ENCODE data around the gene SPDYE5.
A peak's percentile ranks its signal among the peaks of the same experiment; 100 is the strongest.
"Not testable (repeated sequence)": the region's sequence is repeated elsewhere in the genome, so short reads cannot be mapped to it uniquely, and the experiment has no call there.

SPDYE5 gene, protein sequence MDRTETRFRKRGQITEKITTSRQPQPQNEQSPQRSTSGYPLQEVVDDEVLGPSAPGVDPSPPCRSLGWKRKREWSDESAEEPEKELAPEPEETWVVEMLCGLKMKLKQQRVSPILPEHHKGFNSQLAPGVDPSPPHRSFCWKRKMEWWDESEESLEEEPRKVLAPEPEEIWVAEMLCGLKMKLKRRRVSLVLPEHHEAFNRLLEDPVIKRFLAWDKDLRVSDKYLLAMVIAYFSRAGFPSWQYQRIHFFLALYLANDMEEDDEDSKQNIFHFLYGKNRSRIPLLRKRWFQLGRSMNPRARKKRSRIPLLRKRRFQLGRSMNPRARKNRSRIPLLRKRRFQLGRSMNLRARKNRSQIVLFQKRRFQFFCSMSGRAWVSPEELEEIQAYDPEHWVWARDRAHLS

DNA sequence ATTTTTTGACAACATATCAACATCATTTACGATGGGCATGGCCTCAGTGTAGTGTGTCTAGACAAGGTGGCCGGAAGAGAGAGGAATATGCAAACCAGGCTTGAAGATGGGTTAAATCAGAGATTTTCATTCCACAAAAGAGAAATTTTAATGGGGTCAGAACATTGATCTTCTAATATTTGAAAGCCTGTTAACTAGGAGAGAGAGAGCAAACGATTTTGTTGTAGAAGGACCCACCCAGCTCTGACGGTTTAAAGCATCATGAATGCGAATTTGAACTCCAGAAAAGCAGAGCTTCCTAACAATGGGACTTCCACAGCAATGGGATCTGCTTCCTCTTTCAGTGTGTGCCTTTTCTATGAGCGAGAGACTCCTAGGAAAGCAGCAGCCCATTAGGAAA lies at the start of gene SPDYE5:
Gene SPDYE5, plus strand, starts transcription at position 301 of the 400 bp plus-strand sequence. CDS start 1,728 bp downstream, outside the sequence.
- DNase-seq = not testable (repeated sequence)

DNA sequence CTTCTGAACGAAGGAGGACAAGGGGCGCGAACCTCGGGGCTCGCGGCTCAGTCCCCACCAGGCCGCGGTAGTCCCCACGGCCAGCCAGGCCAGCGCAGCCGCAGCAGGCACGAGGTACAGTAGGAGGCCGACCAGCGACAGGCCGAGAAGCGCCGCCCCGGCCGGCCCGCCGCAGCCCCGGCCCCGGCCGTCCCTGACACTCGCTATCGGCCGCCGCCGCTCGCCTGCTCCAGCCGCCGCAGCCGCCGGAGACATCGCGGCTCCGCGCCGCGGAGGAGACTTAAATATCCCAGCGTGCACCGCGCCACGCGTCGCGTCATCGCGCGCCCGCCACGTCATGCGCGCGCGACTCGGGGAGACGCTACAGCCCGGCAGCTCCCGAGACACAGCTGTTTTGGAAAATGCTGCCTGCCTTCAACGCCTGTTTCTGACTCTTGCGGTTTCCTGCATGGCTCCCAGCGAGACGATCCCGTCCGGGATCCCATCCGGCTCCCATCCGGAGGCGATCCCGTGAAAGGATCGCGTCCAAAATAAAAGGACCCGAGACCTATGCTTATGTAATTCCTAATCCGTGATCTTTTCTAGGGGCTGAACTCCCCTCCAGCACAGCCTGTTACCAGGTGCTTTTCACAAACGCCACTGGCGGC lies 49.5 kb upstream of the SPDYE5 start:
- not testable (repeated sequence) for DNase-seq

DNA sequence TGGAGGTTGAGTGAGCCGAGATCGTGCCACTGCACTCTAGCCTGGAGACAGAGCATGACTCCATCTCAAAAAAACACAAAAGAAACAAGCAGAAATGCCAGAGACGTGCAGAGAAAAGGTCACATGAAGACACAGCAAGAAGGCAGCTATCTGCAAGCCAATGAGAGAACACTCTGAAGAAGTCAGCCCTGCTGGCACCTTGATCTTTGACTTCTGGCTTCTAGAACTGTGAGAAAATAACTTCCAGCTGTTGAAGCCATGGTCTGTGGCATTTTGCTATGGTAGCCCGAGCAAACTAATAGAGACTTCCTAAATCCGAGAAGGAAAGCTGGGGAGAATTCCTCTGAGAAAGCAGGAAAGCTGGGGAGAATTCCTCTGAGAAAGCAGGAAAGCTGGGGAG lies 42.2 kb upstream of the SPDYE5 start:
- DNase-seq = not testable (repeated sequence)

DNA sequence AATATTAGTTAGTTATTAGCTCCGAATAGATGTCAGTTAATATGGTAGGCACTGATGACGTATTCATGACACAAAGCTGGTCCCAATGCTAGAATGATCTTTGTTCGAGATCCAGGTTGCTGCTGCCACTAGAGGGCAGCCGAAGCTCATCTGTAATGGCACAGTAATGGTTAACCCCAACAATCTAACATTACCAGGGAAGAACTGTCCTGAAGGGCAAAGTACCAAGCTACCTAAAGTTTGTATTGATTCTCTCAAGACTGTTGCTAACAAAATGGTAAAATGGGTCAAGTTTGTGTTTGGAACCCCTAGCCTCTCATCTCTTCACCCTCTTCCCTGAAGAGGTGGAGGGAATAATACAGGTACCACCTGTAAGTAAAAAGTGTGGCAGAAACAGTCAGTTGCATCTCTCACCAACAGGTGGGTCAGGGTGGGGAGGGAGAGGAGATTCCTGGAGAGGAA lies 39.6 kb upstream of the SPDYE5 start:
- DNase-seq = not testable (repeated sequence)

DNA sequence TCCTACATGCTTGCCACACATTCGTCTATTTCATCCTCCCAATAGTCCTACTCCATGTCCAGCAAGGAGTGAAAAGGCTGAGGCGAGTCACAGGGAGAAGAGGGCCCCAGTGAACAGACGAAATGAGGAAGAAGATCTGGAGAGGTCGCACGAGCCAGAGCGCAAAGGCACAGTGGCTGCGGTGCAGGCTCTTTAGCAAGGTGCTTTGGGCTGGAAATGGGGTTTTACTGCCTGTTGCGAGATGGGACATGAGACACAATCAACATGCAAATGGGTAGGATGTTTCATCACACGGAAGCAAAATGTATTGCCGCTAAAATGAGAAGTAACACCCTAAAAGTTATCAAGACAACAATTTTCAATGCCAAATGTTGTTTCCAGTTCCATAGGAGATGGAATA lies 35.7 kb upstream of the SPDYE5 start:
- DNase-seq = not testable (repeated sequence)

DNA sequence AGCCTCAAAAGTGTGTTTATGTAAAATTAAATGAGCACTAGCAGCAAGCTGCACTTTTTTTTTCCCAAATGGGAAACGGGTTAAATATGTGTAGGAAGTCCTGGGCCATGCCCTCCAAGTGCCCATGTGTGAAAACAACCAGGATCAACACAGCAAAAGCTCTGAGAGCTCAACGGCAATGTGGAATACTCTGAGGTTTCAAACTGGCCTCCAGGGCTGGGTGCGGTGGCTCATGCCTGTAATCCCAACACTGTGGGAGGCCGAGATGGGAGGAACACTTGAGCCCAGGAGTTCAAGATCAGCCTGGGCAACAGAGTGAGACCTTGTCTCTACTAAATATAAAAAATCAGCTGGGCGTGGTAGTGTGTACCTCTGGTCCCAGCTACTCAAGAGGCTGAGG lies 34.1 kb upstream of the SPDYE5 start:
- DNase-seq = not testable (repeated sequence)

DNA sequence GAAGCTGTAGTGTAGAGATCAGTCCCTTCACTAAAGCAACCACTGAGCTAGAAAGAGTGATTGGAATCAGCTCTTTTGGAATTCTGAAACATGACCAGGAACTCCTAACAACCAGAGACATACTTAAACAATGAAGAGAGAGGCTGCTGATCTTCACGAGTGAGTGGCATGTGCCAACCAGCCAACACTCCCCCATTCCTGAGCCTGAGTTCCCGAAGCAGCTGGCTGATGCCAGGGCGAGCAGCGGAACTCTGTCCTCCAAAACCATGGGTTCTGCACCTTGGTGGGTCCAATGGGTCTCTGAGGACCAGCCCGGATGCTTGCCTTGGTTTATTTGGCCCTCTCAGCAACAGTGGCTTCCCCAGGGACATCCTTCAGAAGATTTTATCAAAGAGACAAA lies 31.6 kb upstream of the SPDYE5 start:
- DNase-seq = not testable (repeated sequence)

DNA sequence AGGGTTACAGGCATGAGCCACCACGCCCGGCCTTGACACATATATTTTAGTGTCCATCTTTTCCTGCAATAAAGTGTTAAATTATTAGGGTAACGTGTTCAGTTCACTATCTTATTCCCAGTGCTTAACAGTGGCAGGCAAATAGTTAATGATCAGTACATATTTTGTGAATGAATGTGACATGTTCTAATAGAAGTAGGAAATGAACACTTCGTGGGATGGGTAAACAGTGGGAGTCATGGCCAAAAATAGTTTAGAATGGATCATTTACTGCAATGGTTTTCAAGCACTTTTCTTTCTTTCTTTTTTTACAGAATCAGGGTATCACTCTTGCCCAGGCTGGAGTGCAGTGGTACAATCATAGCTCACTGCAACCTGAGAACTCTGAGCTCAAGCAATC lies 22.0 kb upstream of the SPDYE5 start:
- not testable (repeated sequence) for DNase-seq

DNA sequence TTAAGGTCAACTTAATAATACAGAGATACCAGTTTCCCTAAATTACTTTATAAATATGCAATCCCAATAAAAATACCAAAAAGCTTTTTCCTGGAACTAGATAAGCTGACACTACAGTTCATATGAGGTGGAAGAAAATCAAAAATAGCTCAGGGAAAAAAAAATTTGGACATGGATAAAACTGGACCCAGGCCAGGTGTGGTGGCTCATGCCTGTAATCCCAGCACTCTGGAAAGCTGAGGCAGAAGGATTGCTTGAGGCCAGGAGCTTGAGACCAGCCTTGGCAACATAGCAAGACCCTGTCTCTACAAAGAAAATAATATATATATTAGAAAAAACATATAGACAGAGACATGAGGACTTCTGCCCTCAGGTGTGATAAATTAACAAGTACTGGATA lies 14.7 kb upstream of the SPDYE5 start:
- DNase-seq = not testable (repeated sequence)

DNA sequence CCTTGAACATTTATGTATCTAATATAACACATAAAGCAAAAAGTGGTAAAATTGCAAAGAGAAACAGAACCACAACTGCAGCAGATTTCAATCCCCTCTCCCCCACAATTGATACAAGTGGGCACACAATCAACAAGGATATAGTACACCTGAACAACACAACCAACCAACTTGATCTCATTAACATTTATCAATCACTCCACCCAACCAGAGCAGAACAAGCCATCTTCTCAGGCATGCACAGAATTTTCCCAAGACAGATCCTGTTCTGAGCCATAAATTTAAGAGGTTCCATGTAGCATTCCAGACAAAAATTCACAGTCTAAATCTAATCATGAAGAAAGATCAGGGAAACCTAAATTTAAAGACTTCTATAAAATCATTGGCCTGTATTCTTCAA lies 11.8 kb upstream of the SPDYE5 start:
- not testable (repeated sequence) for DNase-seq

DNA sequence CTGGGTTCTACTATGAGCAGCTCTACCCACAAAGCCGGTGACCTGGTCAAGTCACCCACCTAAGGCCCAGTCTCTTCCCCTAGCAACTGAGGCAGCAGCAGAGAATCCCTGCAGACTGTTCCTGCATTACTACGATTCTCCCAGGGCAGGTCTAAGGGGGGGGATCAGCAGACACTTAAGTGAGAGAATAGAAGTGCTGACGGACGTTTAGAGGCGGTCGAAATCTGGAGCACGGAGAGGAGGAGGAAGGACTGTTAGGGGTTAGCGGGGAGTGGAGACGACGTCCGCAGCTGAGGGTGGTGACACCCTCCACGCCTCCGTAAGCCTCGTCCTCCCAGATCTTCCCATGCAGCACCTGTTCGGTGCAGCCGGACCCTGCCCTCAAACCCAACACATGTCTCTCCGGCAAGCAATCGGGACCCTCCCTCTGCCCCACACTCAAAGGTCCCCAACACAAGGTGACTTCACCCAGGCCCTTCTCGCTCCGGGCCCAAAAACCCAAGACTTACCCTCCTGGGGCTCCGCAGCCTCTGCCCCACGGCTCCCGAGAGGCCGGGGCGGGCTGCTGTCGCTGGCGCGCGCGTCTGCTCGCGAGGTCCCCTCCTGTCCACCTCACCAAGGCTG lies 6.7 kb upstream of the SPDYE5 start:
- not testable (repeated sequence) for DNase-seq

DNA sequence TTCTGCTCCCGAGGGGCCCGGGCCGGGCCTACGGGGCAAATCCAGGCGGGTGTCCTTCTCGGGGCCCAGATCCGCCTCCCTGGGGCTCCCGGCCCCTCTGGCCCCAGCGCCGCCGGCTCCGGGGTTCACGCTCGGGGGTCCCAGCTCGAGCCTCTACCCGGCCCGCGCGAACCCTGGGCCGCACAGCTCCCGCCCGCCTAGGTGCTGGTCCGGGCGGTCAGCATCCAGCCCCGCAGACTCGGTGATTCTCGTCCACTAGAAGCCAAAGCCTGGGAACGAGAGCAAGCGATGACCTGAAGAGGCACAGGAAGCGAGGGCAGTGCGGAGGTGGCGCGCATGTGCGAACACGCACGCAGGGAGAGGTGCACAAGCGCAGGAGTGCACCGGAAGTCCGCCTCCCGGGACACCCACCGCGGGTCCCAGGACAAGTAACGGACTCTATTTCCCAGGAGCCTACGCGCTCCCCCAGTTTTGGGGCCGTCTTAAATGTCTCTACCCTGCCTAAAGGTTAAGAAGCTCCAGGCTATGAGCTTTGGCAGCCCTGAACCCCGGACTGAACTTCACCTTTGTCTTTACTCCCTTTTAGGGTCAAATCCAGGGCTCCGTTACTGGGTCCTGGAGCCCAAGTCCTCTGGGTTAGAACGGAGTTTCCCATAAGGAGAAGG lies 6.0 kb upstream of the SPDYE5 start, which contains the start of gene POM121C:
Gene POM121C, minus strand, starts transcription at position 321 of the 665 bp plus-strand sequence. CDS start 44,803 bp downstream, outside the sequence.
- peak; percentile 86 for DNase-seq

DNA sequence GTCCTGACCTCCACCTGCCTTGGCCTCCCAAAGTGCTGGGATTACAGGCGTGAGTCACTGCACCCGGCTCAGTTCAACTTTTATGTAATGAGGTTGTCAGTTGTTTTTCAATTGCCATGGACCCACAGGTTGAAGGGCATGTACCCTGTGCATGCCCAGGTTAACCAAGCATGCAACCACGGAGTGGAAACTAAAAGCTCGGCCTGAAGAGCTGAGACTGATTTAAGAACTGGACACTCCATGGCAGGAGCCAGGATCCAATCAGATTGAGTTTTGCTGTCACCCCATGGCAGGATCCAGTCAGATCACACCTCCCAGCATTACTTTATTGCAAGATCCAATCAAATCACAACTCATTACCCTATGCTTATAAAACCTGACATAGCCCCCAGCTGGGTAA lies 16.9 kb downstream of the SPDYE5 start:
- DNase-seq = not testable (repeated sequence)

DNA sequence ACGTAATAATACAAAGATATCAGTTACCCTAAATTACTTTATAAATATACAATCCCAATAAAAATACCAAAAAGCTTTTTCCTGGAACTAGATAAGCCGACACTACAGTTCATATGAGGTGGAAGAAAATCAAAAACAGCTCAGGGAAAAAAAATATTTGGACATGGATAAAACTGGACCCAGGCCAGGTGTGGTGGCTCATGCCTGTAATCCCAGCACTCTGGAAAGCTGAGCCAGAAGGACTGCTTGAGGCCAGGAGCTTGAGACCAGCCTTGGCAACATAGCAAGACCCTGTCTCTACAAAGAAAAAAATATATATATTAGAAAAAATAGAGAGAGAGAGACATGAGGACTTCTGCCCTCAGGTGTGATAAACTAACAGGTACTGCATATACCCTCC lies 26.7 kb downstream of the SPDYE5 start:
- not testable (repeated sequence) for DNase-seq

DNA sequence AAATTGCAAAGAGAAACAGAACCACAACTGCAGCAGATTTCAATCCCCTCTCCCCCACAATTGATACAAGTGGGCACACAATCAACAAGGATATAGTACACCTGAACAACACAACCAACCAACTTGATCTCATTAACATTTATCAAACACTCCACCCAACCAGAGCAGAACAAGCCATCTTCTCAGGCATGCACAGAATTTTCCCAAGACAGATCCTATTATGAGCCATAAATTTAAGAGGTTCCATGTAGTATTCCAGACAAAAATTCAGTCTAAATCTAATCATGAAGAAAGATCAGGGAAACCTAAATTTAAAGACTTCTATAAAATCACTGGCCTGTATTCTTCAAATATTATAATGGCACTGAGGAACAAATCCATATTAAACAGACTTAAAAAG lies 29.6 kb downstream of the SPDYE5 start:
- DNase-seq = not testable (repeated sequence)

DNA sequence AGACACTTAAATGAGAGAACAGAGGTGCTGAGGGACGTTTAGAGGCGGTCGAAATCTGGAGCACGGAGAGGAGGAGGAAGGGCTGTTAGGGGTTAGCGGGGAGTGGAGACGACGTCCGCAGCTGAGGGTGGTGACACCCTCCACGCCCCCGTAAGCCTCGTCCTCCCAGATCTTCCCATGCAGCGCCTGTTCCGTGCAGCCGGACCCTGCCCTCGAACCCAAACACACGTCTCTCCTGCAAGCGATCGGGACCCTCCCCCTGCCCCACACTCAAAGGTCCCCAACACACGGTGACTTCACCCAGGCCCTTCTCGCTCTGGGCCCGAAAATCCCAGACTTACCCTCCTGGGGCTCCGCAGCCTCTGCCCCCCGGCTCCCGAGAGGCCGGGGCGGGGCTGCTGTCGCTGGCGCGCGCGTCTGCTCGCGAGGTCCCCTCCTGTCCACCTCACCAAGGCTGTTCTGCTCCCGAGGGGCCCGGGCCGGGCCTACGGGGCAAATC lies 35.2 kb downstream of the SPDYE5 start:
- not testable (repeated sequence) for DNase-seq

DNA sequence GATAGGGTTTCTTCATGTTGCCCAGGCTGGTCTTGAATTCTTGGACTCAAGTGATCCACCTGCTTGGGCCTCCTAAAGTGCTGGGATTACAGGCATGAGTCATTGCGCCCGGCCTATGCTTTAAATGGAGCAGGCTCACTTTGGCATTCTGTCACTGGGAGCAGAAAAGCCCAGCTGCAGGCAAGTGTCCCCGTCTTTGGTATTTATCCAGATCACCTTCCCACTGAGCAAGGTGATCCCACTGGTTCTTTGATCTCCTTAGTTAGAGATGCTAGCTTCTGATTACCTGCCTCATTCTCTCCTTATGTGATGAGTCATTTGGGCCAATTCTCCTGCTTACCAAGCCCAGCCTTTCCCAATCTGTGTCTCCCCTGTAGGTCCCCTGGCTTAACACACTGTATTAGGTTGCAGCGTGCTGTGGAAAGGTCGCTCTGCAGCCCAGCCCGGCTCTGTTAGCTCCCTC lies 39.3 kb downstream of the SPDYE5 start:
- no peak for DNase-seq

DNA sequence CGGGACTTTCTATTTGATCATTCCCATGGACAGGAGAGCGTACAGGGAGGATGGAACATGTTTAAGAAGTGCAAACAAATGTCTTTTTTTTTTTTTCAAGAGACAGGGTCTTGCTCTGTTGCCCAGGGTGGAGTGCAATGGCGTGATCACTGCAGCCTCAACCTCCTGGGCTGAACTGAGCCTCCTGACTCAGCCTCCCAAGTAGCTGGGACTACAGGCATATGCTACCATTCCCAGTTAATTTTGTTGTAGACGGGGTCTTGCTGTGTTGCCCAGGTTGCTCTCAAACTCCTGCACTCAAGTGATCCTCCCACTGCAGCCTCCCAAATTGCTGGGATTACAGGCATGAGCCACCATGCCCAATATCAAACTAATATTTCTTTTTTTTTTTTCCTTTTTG lies 40.5 kb downstream of the SPDYE5 start:
- DNase-seq = no peak

DNA sequence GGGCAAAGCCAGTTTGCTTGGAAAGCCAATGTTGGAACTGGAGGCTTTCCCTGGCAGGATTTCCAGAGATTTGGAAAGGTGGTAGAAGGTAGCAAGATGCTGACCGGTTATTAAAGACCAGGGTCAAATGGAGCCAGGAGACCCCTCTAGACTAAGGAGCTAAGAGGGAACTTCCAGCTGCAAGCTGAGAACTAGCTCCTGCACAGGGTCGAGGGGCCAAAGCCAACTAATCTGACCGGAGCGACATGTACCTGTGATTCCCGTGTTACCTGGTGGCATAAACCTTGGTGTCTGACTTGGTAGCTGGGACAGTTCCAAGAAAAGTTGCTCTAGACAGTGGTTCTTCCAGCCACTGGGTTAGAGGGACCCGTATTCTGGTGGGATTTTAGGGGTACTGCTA lies 41.8 kb downstream of the SPDYE5 start:
- no peak for DNase-seq

DNA sequence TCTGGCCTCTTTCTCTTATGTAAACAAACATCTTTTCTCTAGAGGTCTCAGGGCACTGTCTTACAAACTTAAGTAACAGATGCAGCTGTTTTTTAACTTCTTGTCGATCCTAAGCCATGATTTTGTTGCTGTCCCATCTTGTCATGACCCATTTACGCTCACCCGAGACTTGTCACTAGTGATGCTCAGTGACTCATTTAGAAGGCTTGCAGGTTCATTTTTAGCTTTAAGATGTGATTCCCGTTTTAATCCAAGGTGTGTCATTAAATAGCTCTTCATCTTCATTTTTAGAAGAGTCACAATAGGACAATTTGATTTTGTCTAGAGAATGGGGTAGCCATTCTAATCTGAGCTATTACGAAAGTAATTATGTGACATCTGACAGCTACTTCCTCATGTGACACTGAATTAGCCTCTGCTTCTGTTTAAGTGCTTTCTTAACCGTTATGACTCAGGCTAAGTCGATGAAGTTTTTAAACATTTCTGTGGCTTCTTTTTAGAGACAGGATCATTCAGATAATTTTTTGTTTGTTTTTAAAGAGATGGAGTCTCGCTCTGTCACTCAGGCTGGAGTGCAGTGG lies 42.7 kb downstream of the SPDYE5 start:
- DNase-seq = no peak

DNA sequence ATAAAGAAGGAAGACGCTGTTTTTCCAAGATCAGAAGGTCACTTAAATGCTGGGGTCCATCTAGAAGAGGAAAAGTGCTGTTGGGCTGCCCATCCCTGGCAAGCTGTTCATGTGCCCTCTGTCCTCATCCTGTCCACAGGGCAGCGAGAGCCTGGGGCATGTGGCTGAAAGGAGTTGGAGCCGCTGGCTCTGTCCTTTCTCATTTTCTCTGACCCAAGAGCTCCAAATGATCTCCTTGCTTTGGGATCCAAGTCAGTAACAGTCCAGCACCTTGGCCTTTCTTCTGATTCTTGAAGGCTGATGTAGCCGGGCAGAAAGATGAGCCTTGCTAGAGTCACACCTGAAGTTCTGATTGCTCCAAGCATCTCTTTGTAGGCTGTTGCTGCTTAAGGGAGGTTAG lies 44.4 kb downstream of the SPDYE5 start:
- no peak for DNase-seq

DNA sequence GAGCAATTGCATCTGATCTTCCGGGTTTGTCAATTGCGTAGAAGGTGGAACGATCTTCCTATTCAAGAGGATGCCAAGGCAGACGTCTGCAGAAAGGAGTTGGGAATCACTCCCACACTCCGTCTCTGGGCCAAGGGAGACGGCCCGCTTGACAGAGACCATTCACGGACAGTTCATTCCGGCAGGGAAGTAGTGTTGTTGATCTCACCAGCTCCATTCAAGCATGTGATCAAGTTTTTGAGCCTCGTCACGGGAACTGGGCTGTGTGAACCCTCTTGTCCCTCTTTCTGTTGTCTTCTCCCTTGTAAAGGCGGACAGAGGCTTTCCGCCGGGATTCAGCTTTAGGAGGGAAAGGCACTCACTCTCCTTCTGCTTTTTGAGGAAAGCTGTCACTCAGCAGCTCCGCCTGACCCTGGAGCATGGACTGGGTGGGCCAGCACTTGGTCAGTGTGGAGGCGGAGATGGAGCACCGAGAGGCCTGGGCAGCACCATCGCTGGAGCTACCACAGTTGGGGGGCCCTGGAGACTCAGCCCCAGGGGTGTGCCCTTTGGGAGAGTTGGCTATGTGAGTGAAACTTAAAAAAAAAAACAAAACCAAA lies 44.9 kb downstream of the SPDYE5 start:
- no peak for DNase-seq

All from NCI-H345 (cell line).